ENCODE data around the gene SH3PXD2A.

GRCh38 chr10:103733045-103733419, 122.3 kb downstream of the SH3PXD2A start:
- TF ChIP-seq CTCF (IDR thresholded peaks at IDR 0.05 in 2 of 3, conservative IDR thresholded peaks at IDR 0.05 in 1 of 3; ENCODE audit: insufficient read depth in 2 of 3, low read depth in 1 of 3, low read length in 3 of 3): no peak
- TF ChIP-seq GABPA (tag; conservative IDR thresholded peaks at IDR 0.05; ENCODE audit: low read depth): no peak
- TF ChIP-seq JUND (IDR thresholded peaks at IDR 0.05; ENCODE audit: borderline replicate concordance, low read depth, low read length): no peak
- no peak for TF ChIP-seq JUND (tag; IDR thresholded peaks at IDR 0.05; ENCODE audit: borderline replicate concordance, low read depth, low read length)
- no peak for TF ChIP-seq NR3C1 (CRISPR knock-in tag; IDR thresholded peaks at IDR 0.05)
- no peak for TF ChIP-seq IFI16 (CRISPR knock-in tag; IDR thresholded peaks at IDR 0.05)
- TF ChIP-seq PTBP1 (IDR thresholded peaks at IDR 0.05; ENCODE audit: low read depth, low read length): no peak
- TF ChIP-seq HDAC2 (IDR thresholded peaks at IDR 0.05): no peak
- no peak for TF ChIP-seq RBFOX2 (IDR thresholded peaks at IDR 0.05; ENCODE audit: low read depth, low read length)

All from K562 (cell line).